ENCODE data around the gene RNF40.
A peak's percentile ranks its signal among the peaks of the same experiment; 100 is the strongest.

Gene RNF40

GRCh38 chr16:30769379-30770089 lies 7.4 kb downstream of the RNF40 start:
- TF ChIP-seq, protein P1, sequence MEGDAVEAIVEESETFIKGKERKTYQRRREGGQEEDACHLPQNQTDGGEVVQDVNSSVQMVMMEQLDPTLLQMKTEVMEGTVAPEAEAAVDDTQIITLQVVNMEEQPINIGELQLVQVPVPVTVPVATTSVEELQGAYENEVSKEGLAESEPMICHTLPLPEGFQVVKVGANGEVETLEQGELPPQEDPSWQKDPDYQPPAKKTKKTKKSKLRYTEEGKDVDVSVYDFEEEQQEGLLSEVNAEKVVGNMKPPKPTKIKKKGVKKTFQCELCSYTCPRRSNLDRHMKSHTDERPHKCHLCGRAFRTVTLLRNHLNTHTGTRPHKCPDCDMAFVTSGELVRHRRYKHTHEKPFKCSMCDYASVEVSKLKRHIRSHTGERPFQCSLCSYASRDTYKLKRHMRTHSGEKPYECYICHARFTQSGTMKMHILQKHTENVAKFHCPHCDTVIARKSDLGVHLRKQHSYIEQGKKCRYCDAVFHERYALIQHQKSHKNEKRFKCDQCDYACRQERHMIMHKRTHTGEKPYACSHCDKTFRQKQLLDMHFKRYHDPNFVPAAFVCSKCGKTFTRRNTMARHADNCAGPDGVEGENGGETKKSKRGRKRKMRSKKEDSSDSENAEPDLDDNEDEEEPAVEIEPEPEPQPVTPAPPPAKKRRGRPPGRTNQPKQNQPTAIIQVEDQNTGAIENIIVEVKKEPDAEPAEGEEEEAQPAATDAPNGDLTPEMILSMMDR (IDR thresholded peaks at IDR 0.05; ENCODE audit: low read depth, low read length), result no peak
- no peak for DNase-seq (ENCODE audit: extremely low read depth, low read depth)

DNA sequence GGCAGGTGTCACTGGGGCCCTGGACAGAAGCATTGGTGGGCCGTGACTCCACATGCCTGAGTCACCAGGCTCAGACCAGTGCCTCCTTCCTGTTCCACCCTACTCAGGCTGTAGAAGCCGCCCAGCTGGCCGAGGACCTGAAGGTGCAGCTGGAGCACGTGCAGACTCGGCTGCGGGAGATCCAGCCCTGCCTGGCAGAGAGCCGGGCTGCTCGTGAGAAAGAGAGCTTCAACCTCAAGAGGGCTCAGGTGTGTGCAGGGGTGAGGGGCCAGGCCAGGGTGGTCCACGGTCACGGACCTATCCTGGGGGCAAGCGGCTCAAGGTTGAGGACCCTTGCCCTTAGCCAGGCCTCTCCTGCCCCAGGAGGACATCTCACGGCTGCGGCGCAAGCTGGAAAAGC lies 9.6 kb downstream of the RNF40 start:
- TF ChIP-seq, protein P1 (IDR thresholded peaks at IDR 0.05; ENCODE audit: low read depth, low read length), result no peak
- DNase-seq (ENCODE audit: extremely low read depth, low read depth), result no peak

DNA sequence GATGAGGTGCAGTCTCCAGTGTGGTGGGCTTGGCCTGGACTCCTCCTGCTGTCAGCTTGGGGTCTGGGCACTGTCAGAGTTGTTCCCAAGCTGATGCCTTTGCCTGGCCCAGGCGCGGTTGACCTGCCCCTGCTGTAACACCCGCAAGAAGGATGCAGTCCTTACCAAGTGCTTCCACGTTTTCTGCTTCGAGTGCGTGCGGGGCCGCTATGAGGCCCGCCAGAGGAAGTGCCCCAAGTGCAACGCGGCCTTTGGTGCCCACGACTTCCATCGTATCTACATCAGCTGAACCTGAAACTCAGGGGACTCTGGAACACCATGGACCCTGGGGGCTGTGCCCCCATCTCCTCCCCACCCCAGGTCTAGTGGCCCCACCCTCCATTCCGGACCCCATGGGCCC lies 11.7 kb downstream of the RNF40 start:
- TF ChIP-seq, protein P1 (IDR thresholded peaks at IDR 0.05; ENCODE audit: low read depth, low read length), result no peak
- DNase-seq (ENCODE audit: extremely low read depth, low read depth), result no peak

GRCh38 chr16:30774367-30775130 lies 12.4 kb downstream of the RNF40 start:
- DNase-seq (ENCODE audit: extremely low read depth, low read depth), result no peak
- TF ChIP-seq, protein P1 (IDR thresholded peaks at IDR 0.05; ENCODE audit: low read depth, low read length), result no peak

DNA sequence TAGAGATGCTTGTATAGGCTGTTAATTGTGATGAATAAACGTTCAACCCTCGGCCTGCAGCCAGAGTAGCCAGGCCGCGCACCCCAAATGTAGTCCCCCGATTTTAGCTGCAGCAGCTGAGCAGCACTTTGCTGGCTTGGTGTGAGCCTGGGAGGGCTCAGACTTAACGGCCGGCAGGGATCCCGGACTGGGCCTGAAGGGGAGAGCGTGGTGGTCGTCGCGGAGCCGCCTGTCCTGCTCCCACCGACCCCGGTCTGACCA lies 12.9 kb downstream of the RNF40 start:
- TF ChIP-seq, protein P1 (IDR thresholded peaks at IDR 0.05; ENCODE audit: low read depth, low read length), result no peak
- DNase-seq (ENCODE audit: extremely low read depth, low read depth), result no peak

GRCh38 chr16:30775392-30776188 lies 13.5 kb downstream of the RNF40 start:
- peak; percentile 47 for DNase-seq (ENCODE audit: extremely low read depth, low read depth)
- TF ChIP-seq, protein P1 (IDR thresholded peaks at IDR 0.05; ENCODE audit: low read depth, low read length), result no peak

All from AG09319 (cell line).